ENCODE results near the gene HDLBP. TPM values are rescaled to one million over a fixed set of nuclear protein-coding genes. Genes with fewer than 3 reads are reported as not detected.

Gene HDLBP
- total and polyA plus RNA-seq, 3 donors from 2014 or later = 600 to 790 (median 648) TPM

- Histone ChIP-seq H3K36me3 (ENCODE audit: low read depth, missing control alignments) (no peaks in the 10 kb centered on the region), H3K27me3 (no peaks in the 10 kb centered on the region), H3K9me3 (no peaks in the 10 kb centered on the region), H3K4me3 (peak within 1 kb of the TSS; percentile 90 to 94), H3K4me1 (peaks cover 25% of the 10 kb centered on the region), H3K27ac (peak within 1 kb of the TSS; percentile 98 to 99)
- 0% methylated on average over 9 to 41 of the region's 75 CpGs for WGBS, 2 donors
- DNase-seq = peak; percentile 86
- intact Hi-C loops (cut with DNase I; ENCODE audit: low total_unique reads) = loop anchor here (2.0 kb wide), 1 partner anchor 43 kb away; no protein-coding TSS in a partner anchor
- TF ChIP-seq POLR2A (IDR thresholded peaks at IDR 0.05) (peak; percentile 57), CTCF (IDR thresholded peaks at IDR 0.05) (peak in 1 of 3 experiments; percentile 14)
Measured at GRCh38 chr2:241315879-241316631, 583 bp upstream of the HDLBP start, which contains the start of gene SEPTIN2. Gene SEPTIN2, plus strand, starts transcription at chr2:241315925. Its CDS starts 8,308 bp downstream, at chr2:241324233.

GRCh38 chr2:241314226-241315092 lies 1.0 kb downstream of the HDLBP start:
- Histone ChIP-seq H3K36me3 (ENCODE audit: low read depth, missing control alignments) (no peaks in the 10 kb centered on the region), H3K4me3 (peak overlapping the region; percentile 90 to 94), H3K27me3 (no peaks in the 10 kb centered on the region), H3K4me1 (peaks cover 22% of the 10 kb centered on the region), H3K9me3 (no peaks in the 10 kb centered on the region), H3K27ac (peak overlapping the region; percentile 98 to 99)
- 3% methylated on average over 31 to 37 of the region's 38 CpGs for WGBS, 2 donors
- TF ChIP-seq POLR2A (IDR thresholded peaks at IDR 0.05) (no peak), CTCF (IDR thresholded peaks at IDR 0.05) (no peak)
- DNase-seq = no peak
- intact Hi-C loops (cut with DNase I; ENCODE audit: low total_unique reads) = loop anchor here (2.0 kb wide), 1 partner anchor 42 kb away; no protein-coding TSS in a partner anchor

GRCh38 chr2:241313543-241314095 lies 1.9 kb downstream of the HDLBP start:
- H3K4me1 ChIP-seq = peaks cover 22% of the 10 kb centered on the region
- no peak overlapping the region for H3K27ac ChIP-seq
- WGBS, 2 donors = 59 to 73% methylated on average over 8 of the region's 8 CpGs
- no peaks in the 10 kb centered on the region for H3K36me3 ChIP-seq (ENCODE audit: low read depth, missing control alignments)
- H3K9me3 ChIP-seq = no peaks in the 10 kb centered on the region
- TF ChIP-seq POLR2A (IDR thresholded peaks at IDR 0.05) (no peak), CTCF (IDR thresholded peaks at IDR 0.05) (no peak)
- no peak overlapping the region for H3K4me3 ChIP-seq
- no peak for DNase-seq
- intact Hi-C loops (cut with DNase I; ENCODE audit: low total_unique reads) = loop anchor here (2.0 kb wide), 1 partner anchor 41 kb away; no protein-coding TSS in a partner anchor
- H3K27me3 ChIP-seq = no peaks in the 10 kb centered on the region

GRCh38 chr2:241312082-241312481 lies 3.4 kb downstream of the HDLBP start:
- H3K27me3 ChIP-seq = no peaks in the 10 kb centered on the region
- DNase-seq = no peak
- no peaks in the 10 kb centered on the region for H3K9me3 ChIP-seq
- H3K4me1 ChIP-seq = peaks cover 7% of the 10 kb centered on the region
- no peak overlapping the region for H3K27ac ChIP-seq
- no peak overlapping the region for H3K4me3 ChIP-seq
- no peak for TF ChIP-seq CTCF (IDR thresholded peaks at IDR 0.05)
- TF ChIP-seq POLR2A (IDR thresholded peaks at IDR 0.05) = no peak
- intact Hi-C loops (cut with DNase I; ENCODE audit: low total_unique reads) = no loop called here
- WGBS, 2 donors = 61 to 73% methylated on average over 4 of the region's 4 CpGs
- H3K36me3 ChIP-seq (ENCODE audit: low read depth, missing control alignments) = no peaks in the 10 kb centered on the region

All from testis (tissue), 3 donors.